Subcutaneous adipose tissue (tissue), 4 donors: ENCODE data around the gene ADSS2. TPM values are rescaled to one million over a fixed set of nuclear protein-coding genes. Genes with fewer than 3 reads are reported as not detected.

Experiments
- total RNA-seq, 4 donors: library from RNA; depleted of rRNA; stranded (reverse); fragments of >200 nt; gene quantifications; one replicate each; pipeline ENCODE4 v1.1.0, GENCODE V29; 2016
- TF ChIP-seq, protein P1 (sequence below): fragments of 450-650 bp; IDR thresholded peaks from one replicate; pipeline ENCODE4 v1.5.1; 2016; ENCODE audit warnings: low read depth, mild to moderate bottlenecking, control low read depth, antibody characterized with exemption, moderate library complexity

ADSS2 gene
- total RNA-seq, 4 donors from 2014 or later: 29.6 to 45.7 (median 38.0) TPM

DNA sequence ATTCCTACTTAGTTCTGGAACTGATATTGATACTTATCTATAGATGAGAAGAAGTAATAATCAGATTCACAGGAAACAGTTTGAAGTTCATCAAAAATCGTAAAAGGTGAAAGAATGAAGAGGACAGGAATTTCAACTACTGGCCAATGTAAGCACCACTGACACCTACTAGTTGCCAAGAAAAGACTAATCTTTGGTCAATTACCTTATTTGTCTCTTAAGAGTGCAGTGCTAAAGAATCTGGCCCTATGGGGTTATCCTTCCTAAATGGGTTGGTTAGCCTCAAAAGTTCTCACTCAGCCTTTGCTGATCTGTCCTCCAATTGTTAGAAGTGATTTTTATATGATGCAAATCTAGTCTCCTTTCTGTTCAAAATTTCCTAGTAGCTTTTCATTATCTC is 29.5 kb downstream of the ADSS2 start:
- TF ChIP-seq, protein P1, sequence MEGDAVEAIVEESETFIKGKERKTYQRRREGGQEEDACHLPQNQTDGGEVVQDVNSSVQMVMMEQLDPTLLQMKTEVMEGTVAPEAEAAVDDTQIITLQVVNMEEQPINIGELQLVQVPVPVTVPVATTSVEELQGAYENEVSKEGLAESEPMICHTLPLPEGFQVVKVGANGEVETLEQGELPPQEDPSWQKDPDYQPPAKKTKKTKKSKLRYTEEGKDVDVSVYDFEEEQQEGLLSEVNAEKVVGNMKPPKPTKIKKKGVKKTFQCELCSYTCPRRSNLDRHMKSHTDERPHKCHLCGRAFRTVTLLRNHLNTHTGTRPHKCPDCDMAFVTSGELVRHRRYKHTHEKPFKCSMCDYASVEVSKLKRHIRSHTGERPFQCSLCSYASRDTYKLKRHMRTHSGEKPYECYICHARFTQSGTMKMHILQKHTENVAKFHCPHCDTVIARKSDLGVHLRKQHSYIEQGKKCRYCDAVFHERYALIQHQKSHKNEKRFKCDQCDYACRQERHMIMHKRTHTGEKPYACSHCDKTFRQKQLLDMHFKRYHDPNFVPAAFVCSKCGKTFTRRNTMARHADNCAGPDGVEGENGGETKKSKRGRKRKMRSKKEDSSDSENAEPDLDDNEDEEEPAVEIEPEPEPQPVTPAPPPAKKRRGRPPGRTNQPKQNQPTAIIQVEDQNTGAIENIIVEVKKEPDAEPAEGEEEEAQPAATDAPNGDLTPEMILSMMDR: no peak

- TF ChIP-seq, protein P1: no peak
Measured at GRCh38 chr1:244419024-244419423, 32.7 kb downstream of the ADSS2 start.

GRCh38 chr1:244414543-244414942 is 37.2 kb downstream of the ADSS2 start:
- TF ChIP-seq, protein P1: no peak

DNA sequence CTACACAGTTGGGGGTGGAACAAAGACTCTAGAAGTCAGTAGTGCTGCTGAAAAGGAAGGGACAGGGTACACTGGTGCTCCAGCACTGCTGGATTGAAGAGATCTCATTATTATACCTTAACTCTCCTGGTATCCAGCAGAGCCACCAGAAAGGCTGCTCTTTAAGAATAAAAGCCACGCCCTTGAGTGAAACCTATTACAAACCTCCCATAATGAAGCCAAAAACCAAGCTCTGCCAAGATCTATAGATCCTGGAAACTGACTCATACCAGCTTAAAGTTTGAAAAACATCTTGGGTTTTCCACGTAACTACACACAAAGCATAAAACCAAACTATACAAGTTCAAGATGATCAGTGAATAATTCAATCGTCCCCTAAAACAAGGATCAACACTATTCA is 38.0 kb downstream of the ADSS2 start:
- TF ChIP-seq, protein P1: no peak

DNA sequence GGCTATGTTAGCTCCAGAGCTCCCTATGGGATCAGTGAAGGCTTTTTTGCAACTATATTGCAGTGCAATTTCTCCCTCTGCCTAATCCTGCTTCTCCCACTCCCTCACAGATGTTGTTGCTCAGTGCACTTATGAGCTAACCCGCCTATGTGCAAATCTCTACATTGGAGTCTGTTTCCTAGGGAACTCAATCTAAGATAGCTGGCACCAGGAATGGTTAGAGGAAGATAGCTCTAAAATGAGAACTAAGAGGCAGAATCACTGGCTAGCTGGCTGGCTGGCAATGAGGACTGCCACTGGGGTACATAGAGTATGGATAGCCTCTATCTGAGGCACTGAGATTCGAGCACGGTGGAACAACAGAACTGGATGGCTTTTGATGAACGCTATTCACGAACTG is 39.5 kb downstream of the ADSS2 start:
- TF ChIP-seq, protein P1: no peak

DNA sequence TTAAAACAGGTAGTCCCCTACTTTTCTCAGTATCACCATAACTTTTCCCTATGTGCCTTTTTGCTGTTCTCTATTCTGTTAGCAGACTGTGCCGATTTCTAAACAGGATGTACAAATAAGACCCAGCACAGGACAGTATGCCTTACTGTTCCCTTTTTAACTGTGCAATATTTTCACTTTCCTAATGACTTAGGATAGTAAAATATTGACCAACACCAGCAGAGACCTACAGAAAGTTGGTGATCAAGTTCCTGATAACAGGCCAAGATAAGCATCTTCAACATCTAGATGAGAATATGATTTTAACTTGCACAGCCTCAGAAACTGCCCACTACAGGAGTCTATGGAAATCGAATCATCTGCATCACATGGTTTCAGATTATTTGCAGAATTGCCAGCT is 42.0 kb downstream of the ADSS2 start:
- TF ChIP-seq, protein P1: no peak

- TF ChIP-seq, protein P1: no peak
Measured at GRCh38 chr1:244406337-244406736, 45.4 kb downstream of the ADSS2 start.

DNA sequence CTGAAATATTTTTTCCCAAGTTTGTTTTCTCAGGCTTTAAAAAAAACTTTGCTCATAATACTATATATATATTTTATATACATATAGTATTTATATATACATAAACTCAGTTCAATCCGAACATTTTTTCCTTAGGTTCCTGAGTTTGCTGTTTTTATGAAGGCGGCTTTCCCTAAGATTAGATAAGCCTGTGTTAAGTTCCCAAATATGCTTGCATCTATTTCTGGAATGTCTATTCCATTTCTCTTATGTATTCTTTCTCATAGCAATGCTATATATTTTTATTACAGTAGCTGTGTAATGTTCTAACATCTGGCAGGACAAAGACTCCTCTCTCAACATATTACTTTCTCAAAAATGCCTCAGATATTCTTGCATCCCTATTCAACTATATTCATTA is 45.9 kb downstream of the ADSS2 start:
- TF ChIP-seq, protein P1: no peak
